Skeletal muscle satellite cell (primary cell): ENCODE results near the gene CD163.

Experiments
- H3K27me3 ChIP-seq: 2 replicates; pipeline ENCODE4 v1.7.0; 2013; ENCODE audit warnings: low read length; ENCODE audit not compliant: control insufficient read depth, insufficient read depth
- H3K36me3 ChIP-seq: 2 replicates; pipeline ENCODE4 v1.7.0; 2013; ENCODE audit warnings: mild to moderate bottlenecking, control low read depth, low read length; ENCODE audit not compliant: insufficient read depth
- H3K4me1 ChIP-seq: 2 replicates; pipeline ENCODE4 v1.7.0; 2013; ENCODE audit warnings: low read length; ENCODE audit not compliant: control insufficient read depth, insufficient read depth
- H3K4me2 ChIP-seq: 2 replicates; pipeline ENCODE4 v1.7.0; 2013; ENCODE audit warnings: mild to moderate bottlenecking, low read length
- H3K4me3 ChIP-seq: 2 replicates; pipeline ENCODE4 v1.7.0; 2013; ENCODE audit warnings: low read length
- H3K9ac ChIP-seq: 2 replicates; pipeline ENCODE4 v1.7.0; 2013; ENCODE audit warnings: mild to moderate bottlenecking, low read depth, low read length, moderate library complexity
- H3K9me3 ChIP-seq: replicated peaks from 2 replicates; pipeline ENCODE4 v1.7.0; 2013; ENCODE audit warnings: mild to moderate bottlenecking, control low read depth, low read length

The CD163 gene

GRCh38 chr12:7496451-7496850, 7.1 kb downstream of the CD163 start:
- H3K4me3 ChIP-seq: no peak overlapping the region
- no peaks in the 10 kb centered on the region for H3K9me3 ChIP-seq
- H3K9ac ChIP-seq: no peak overlapping the region
- no peaks in the 10 kb centered on the region for H3K36me3 ChIP-seq
- no peaks in the 10 kb centered on the region for H3K27me3 ChIP-seq
- peaks cover 15% of the 10 kb centered on the region for H3K4me1 ChIP-seq
- H3K4me2 ChIP-seq: no peak overlapping the region

DNA sequence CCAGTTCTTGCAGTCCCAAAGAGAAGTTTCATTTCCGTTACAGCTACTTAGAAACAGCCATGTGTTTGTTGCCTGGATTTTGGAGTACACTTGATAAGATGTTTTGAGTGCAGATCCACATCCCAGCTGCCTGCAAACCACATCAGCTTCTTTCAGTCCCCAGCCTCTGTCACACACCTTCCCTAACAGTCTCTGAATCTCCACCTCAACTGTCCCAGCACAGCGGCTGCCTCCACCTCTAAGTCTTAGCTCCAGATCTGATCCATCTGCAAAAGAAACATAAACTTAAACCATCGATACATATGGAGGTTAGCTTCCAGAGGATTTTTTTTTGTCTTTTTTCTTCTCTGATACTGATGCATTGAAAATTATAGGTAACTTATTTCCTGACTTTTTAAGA, 8.4 kb downstream of the CD163 start:
- Histone ChIP-seq H3K4me3 (no peak overlapping the region), H3K4me2 (no peak overlapping the region), H3K9ac (no peak overlapping the region), H3K27me3 (no peaks in the 10 kb centered on the region), H3K4me1 (peaks cover 15% of the 10 kb centered on the region), H3K36me3 (no peaks in the 10 kb centered on the region), H3K9me3 (no peaks in the 10 kb centered on the region)

DNA sequence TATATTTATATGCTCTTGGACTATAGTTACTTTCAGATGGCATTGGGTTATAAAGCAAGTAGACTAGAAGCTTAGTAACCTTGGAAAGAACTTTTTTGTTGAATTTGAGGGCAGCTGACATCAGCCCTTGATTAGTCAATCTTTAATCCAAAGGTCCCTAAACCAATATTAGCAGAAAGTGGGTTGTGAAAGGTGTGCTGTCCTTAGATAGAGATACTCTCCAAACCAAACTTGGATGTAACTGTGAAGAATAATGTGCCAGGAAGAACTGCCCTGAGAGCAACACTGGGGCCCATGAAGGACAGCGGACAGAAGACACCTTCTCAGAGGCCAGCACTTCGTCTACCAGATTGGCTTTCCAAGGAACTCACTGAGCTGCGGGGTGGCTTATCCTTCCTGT, 10.6 kb downstream of the CD163 start:
- peaks cover 9% of the 10 kb centered on the region for H3K4me1 ChIP-seq
- H3K9ac ChIP-seq: no peak overlapping the region
- no peak overlapping the region for H3K4me3 ChIP-seq
- no peaks in the 10 kb centered on the region for H3K27me3 ChIP-seq
- H3K36me3 ChIP-seq: no peaks in the 10 kb centered on the region
- H3K4me2 ChIP-seq: no peak overlapping the region
- no peaks in the 10 kb centered on the region for H3K9me3 ChIP-seq

GRCh38 chr12:7486512-7486911, 17.1 kb downstream of the CD163 start:
- H3K36me3 ChIP-seq: no peaks in the 10 kb centered on the region
- H3K9ac ChIP-seq: no peak overlapping the region
- no peaks in the 10 kb centered on the region for H3K9me3 ChIP-seq
- H3K4me2 ChIP-seq: no peak overlapping the region
- H3K4me3 ChIP-seq: no peak overlapping the region
- no peaks in the 10 kb centered on the region for H3K4me1 ChIP-seq
- H3K27me3 ChIP-seq: no peaks in the 10 kb centered on the region

GRCh38 chr12:7485095-7485494, 18.5 kb downstream of the CD163 start:
- Histone ChIP-seq H3K9me3 (no peaks in the 10 kb centered on the region), H3K4me2 (no peak overlapping the region)

GRCh38 chr12:7483343-7483742, 20.2 kb downstream of the CD163 start:
- Histone ChIP-seq H3K9ac (no peak overlapping the region), H3K4me1 (no peaks in the 10 kb centered on the region), H3K4me2 (no peak overlapping the region), H3K27me3 (no peaks in the 10 kb centered on the region), H3K9me3 (no peaks in the 10 kb centered on the region), H3K36me3 (no peaks in the 10 kb centered on the region), H3K4me3 (no peak overlapping the region)

More at GRCh38 chr12:7485095-7485494, 18.5 kb downstream of the CD163 start:
- no peaks in the 10 kb centered on the region for H3K4me1 ChIP-seq
- H3K9ac ChIP-seq: no peak overlapping the region
- H3K27me3 ChIP-seq: no peaks in the 10 kb centered on the region
- no peaks in the 10 kb centered on the region for H3K36me3 ChIP-seq
- no peak overlapping the region for H3K4me3 ChIP-seq

DNA sequence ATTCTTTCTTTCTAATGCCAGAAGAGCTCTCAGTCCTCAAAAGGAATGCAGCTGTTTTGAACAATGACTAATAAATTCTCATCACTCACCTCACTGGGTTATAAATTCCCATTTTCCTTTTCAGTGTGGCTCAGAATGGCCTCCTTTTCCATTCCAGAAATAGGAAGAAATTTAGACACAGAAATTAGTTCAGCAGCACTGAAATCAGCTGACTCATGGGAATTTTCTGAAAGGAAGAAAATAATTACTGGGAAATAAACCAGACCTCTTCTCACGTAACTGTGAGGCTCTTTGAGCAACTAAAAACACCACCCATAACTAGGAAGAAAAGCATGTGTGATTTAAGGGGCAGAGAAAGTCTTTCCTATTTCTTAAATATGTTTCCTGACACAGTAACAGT, 23.8 kb downstream of the CD163 start:
- Histone ChIP-seq H3K9me3 (no peaks in the 10 kb centered on the region), H3K27me3 (no peaks in the 10 kb centered on the region), H3K4me3 (no peak overlapping the region), H3K4me1 (no peaks in the 10 kb centered on the region), H3K4me2 (no peak overlapping the region), H3K9ac (no peak overlapping the region), H3K36me3 (no peaks in the 10 kb centered on the region)

- H3K4me2 ChIP-seq: no peak overlapping the region
- no peaks in the 10 kb centered on the region for H3K4me1 ChIP-seq
- no peaks in the 10 kb centered on the region for H3K36me3 ChIP-seq
- H3K4me3 ChIP-seq: no peak overlapping the region
- no peaks in the 10 kb centered on the region for H3K27me3 ChIP-seq
- H3K9ac ChIP-seq: no peak overlapping the region
- H3K9me3 ChIP-seq: no peaks in the 10 kb centered on the region
Observed at GRCh38 chr12:7472060-7472459, 31.5 kb downstream of the CD163 start.

- no peaks in the 10 kb centered on the region for H3K9me3 ChIP-seq
- no peak overlapping the region for H3K4me3 ChIP-seq
- H3K9ac ChIP-seq: no peak overlapping the region
- H3K4me1 ChIP-seq: no peaks in the 10 kb centered on the region
- H3K4me2 ChIP-seq: no peak overlapping the region
- H3K27me3 ChIP-seq: no peaks in the 10 kb centered on the region
- H3K36me3 ChIP-seq: no peaks in the 10 kb centered on the region
Observed at GRCh38 chr12:7460375-7461259, 43.0 kb downstream of the CD163 start.

DNA sequence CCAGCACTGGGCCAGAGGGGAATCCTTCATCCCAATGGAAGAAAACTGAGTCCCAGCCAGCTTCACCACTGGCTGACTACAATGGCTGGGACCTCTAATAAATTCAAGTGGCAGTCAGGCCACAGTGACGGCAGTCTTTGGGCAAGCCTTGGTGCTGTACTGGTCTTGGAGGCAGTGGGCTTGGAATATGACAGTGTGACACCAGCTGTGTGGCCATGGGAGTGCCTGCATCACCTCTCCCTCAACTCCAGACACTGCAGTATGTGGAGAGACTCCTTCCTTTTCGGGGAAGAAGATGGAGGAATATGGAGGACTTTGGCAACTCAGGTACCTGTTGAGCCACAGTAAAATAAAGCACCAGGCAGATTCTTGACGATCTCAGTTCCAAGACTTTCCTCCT, 43.6 kb downstream of the CD163 start:
- no peak overlapping the region for H3K4me3 ChIP-seq
- no peak overlapping the region for H3K9ac ChIP-seq
- H3K4me2 ChIP-seq: no peak overlapping the region
- H3K4me1 ChIP-seq: no peaks in the 10 kb centered on the region
- H3K36me3 ChIP-seq: no peaks in the 10 kb centered on the region
- no peaks in the 10 kb centered on the region for H3K27me3 ChIP-seq
- H3K9me3 ChIP-seq: no peaks in the 10 kb centered on the region

DNA sequence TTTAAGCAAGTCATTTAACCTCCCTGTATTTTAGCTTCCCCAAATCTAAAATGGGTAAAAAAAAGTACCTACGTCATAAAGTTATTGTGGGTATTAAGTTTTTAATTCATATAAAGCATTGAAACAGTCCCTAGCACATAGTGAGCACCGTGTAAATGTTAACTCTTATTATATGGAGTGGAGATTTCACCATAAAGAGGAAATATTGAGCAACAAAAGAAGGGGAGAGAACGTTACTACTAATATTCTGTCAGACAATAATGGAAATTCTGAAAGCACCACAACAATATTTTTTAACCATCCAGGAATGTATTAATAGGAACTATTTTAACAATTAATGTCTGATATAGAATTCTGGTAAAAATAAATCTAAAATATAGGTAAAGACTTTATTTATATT, 51.8 kb downstream of the CD163 start:
- Histone ChIP-seq H3K9me3 (no peaks in the 10 kb centered on the region), H3K4me2 (no peak overlapping the region), H3K27me3 (no peaks in the 10 kb centered on the region), H3K4me1 (no peaks in the 10 kb centered on the region), H3K4me3 (no peak overlapping the region), H3K36me3 (no peaks in the 10 kb centered on the region), H3K9ac (no peak overlapping the region)

DNA sequence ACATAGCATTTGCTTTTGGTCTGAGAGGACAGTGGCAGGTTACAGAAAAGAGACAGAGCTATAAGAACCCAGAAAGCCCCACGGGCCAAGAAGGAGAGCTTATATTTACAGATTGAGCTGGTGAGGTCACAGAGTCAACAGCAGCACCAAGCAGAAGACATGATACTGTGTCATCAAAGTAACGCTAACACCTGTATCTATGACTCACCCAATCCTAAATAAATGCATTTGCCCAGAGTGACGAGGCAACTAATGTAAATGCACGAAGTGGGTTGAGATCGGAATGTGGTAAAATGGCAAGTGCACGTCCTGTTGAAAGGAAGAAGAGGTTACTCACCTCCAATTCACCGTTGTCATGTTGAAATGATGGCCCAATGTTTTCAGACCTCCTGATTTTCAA, 52.9 kb downstream of the CD163 start:
- Histone ChIP-seq H3K4me2 (no peak overlapping the region), H3K27me3 (no peaks in the 10 kb centered on the region), H3K9ac (no peak overlapping the region), H3K4me1 (no peaks in the 10 kb centered on the region), H3K9me3 (no peaks in the 10 kb centered on the region), H3K4me3 (no peak overlapping the region), H3K36me3 (no peaks in the 10 kb centered on the region)
